IMR-90 (cell line): ENCODE measurements around the gene CCR5AS.

Experiments
- ATAC-seq: fragments of 200-7000 bp; cut with Tn5 transposase; 2 replicates; pipeline ENCODE4 v1.9.1; 2020; ENCODE audit warnings: low read depth, mild to moderate bottlenecking, moderate library complexity
- BruUV-seq: library from RNA; stranded (reverse); fragments of 400-500 nt; replicated peaks from 2 replicates; lab custom pipeline; 2021; lab: Mats Ljungman, UMichigan
- CTCF ChIA-PET: fragments of 300-600 bp; formaldehyde crosslinking; extraction: SDS; loops from one replicate; lab custom pipeline; 2021; ENCODE audit warnings: antibody characterized with exemption; lab: Yijun Ruan, JAX
- POLR2A ChIA-PET: fragments of 300-600 bp; sonication (Branson Sonifier 250); formaldehyde crosslinking; loops from one replicate; lab custom pipeline; 2022; ENCODE audit warnings: antibody characterized with exemption; ENCODE audit not compliant: unreplicated experiment; lab: Charles Lee
- DNase-seq: peaks from one replicate; pipeline ENCODE4 v3.0.0; 2013
- H2AFZ ChIP-seq: replicated peaks from 2 replicates; pipeline ENCODE3; 2013; ENCODE audit warnings: low read length, mild to moderate bottlenecking; ENCODE audit not compliant: poor library complexity
- H2AK5ac ChIP-seq: 2 replicates; pipeline ENCODE4 v1.6.1; 2013; ENCODE audit warnings: low read depth, low read length, inconsistent platforms
- H2AK9ac ChIP-seq: replicated peaks from 2 replicates; pipeline ENCODE3; 2013; ENCODE audit warnings: mild to moderate bottlenecking, low read depth, low read length, moderate library complexity; ENCODE audit not compliant: poor library complexity
- H2BK120ac ChIP-seq: 2 replicates; pipeline ENCODE4 v1.6.1; 2013; ENCODE audit warnings: low read depth, low read length, inconsistent platforms
- H2BK15ac ChIP-seq: 3 replicates; pipeline ENCODE4 v1.6.1; 2013; ENCODE audit warnings: low read depth, low read length, inconsistent platforms
- H2BK20ac ChIP-seq: 2 replicates; pipeline ENCODE4 v1.6.1; 2013; ENCODE audit warnings: low read depth, mild to moderate bottlenecking, inconsistent platforms, low read length, moderate library complexity
- H2BK5ac ChIP-seq: 2 replicates; pipeline ENCODE4 v1.6.1; 2013; ENCODE audit warnings: mild to moderate bottlenecking, low read depth, low read length, inconsistent platforms; ENCODE audit not compliant: poor library complexity, severe bottlenecking
- H3K14ac ChIP-seq: replicated peaks from 2 replicates; pipeline ENCODE4 v1.6.1; 2013; ENCODE audit warnings: low read depth, low read length, inconsistent platforms
- H3K18ac ChIP-seq: 2 replicates; pipeline ENCODE4 v1.6.1; 2013; ENCODE audit warnings: low read depth, low read length, control low read depth
- H3K23ac ChIP-seq: 2 replicates; pipeline ENCODE4 v1.6.1; 2013; ENCODE audit warnings: low read depth, low read length, inconsistent platforms
- H3K27ac ChIP-seq: 2 replicates; pipeline ENCODE4 v1.5.1; 2013; ENCODE audit warnings: mild to moderate bottlenecking, control low read depth, low read length; ENCODE audit not compliant: insufficient read depth
- H3K27me3 ChIP-seq: 2 replicates; pipeline ENCODE4 v1.6.1; 2013; ENCODE audit warnings: low read length; ENCODE audit not compliant: control insufficient read depth, insufficient read depth
- H3K36me3 ChIP-seq: 2 replicates; pipeline ENCODE4 v1.6.1; 2013; ENCODE audit warnings: low read length, mixed read lengths; ENCODE audit not compliant: control insufficient read depth, insufficient read depth
- H3K4ac ChIP-seq: 2 replicates; pipeline ENCODE4 v1.6.1; 2013; ENCODE audit warnings: low read depth, low read length, inconsistent platforms
- H3K4me1 ChIP-seq: 2 replicates; pipeline ENCODE4 v1.6.1; 2013; ENCODE audit warnings: low read length, mixed read lengths; ENCODE audit not compliant: control insufficient read depth, insufficient read depth
- H3K4me2 ChIP-seq: 2 replicates; pipeline ENCODE4 v1.6.1; 2013; ENCODE audit warnings: low read depth, mild to moderate bottlenecking, control low read depth, low read length, moderate library complexity
- H3K4me3 ChIP-seq: 2 replicates; pipeline ENCODE4 v1.5.1; 2013; ENCODE audit warnings: low read depth, mild to moderate bottlenecking, control low read depth, low read length, moderate library complexity; ENCODE audit not compliant: insufficient read depth
- H3K56ac ChIP-seq: 2 replicates; pipeline ENCODE4 v1.6.1; 2013; ENCODE audit warnings: low read length, inconsistent platforms; ENCODE audit not compliant: insufficient read depth; ENCODE audit errors: extremely low read depth
- H3K79me1 ChIP-seq, 2 experiments: 2 replicates each; pipeline ENCODE4 v1.6.1; 2013; ENCODE audit warnings: low read length in 2 of 2, inconsistent platforms in 1 of 2, low read depth in 1 of 2
- H3K9ac ChIP-seq: 2 replicates; pipeline ENCODE4 v1.6.1; 2013; ENCODE audit warnings: low read depth, low read length, control low read depth
- H3K9me1 ChIP-seq: 2 replicates; pipeline ENCODE4 v1.6.1; 2013; ENCODE audit warnings: low read length, inconsistent platforms; ENCODE audit not compliant: insufficient read depth
- H3K9me3 ChIP-seq: 2 replicates; pipeline ENCODE4 v1.6.1; 2013; ENCODE audit warnings: low read length; ENCODE audit not compliant: control insufficient read depth, insufficient read depth
- H4K20me1 ChIP-seq: 2 replicates; pipeline ENCODE4 v1.6.1; 2013; ENCODE audit warnings: low read length, inconsistent platforms; ENCODE audit not compliant: insufficient read depth
- H4K5ac ChIP-seq: 2 replicates; pipeline ENCODE4 v1.6.1; 2013; ENCODE audit warnings: mild to moderate bottlenecking, low read depth, low read length, control low read depth
- H4K8ac ChIP-seq, 2 experiments: 2 replicates each; pipeline ENCODE4 v1.6.1; 2013; ENCODE audit warnings: low read depth in 2 of 2, low read length in 2 of 2, control low read depth in 1 of 2, inconsistent platforms in 1 of 2
- H4K91ac ChIP-seq: 2 replicates; pipeline ENCODE4 v1.6.1; 2013; ENCODE audit warnings: low read depth, low read length, inconsistent platforms; ENCODE audit not compliant: insufficient read depth
- BHLHE40 ChIP-seq: fragments of 150-350 bp; IDR thresholded peaks from 2 replicates; pipeline ENCODE4 v1.6.1; 2016; ENCODE audit warnings: mild to moderate bottlenecking, low read depth, low read length
- CHD1 ChIP-seq: IDR thresholded peaks from 2 replicates; pipeline ENCODE4 v1.6.1; 2012; ENCODE audit warnings: low read depth, low read length, improper control_type of control experiment
- RCOR1 ChIP-seq: IDR thresholded peaks from 2 replicates; pipeline ENCODE4 v1.6.1; 2012; ENCODE audit warnings: mild to moderate bottlenecking, low read length, improper control_type of control experiment; ENCODE audit not compliant: insufficient replicate concordance
- WGBS, 2 experiments: methylation state at CpG; one replicate each; pipeline versions ENCODE4 v1.1.5 to v1.1.7; 2013; ENCODE audit warnings: missing lambda C conversion rate in 2 of 2; ENCODE audit not compliant: insufficient read length in 1 of 2; ENCODE audit errors: extremely low coverage in 2 of 2; 5-methylcytosine and 5-hydroxymethylcytosine counted together
- dilution Hi-C: fragments of 300-500 bp; cut with HindIII; formaldehyde crosslinking; loops from one replicate; pipeline ENCODE4 v1.14.3; 2018; ENCODE audit warnings: low sequenced_read_pairs; ENCODE audit not compliant: unreplicated experiment
- in situ Hi-C: fragments of 300-500 bp; cut with MboI; formaldehyde crosslinking; loops from 3 replicates; pipeline ENCODE4 v1.14.3; 2019; ENCODE audit warnings: low sequenced_read_pairs, inconsistent platforms, mixed read lengths
- intact Hi-C: fragments of 100-400 bp; cut with micrococcal nuclease; formaldehyde crosslinking; loops from 2 replicates; pipeline ENCODE4 v1.10.0; 2022
- TF ChIP-seq, protein P1 (sequence below): conservative IDR thresholded peaks from 2 replicates; pipeline ENCODE4 v1.5.1; 2012; ENCODE audit warnings: mild to moderate bottlenecking, low read depth, low read length, improper control_type of control experiment

Gene CCR5AS

DNA sequence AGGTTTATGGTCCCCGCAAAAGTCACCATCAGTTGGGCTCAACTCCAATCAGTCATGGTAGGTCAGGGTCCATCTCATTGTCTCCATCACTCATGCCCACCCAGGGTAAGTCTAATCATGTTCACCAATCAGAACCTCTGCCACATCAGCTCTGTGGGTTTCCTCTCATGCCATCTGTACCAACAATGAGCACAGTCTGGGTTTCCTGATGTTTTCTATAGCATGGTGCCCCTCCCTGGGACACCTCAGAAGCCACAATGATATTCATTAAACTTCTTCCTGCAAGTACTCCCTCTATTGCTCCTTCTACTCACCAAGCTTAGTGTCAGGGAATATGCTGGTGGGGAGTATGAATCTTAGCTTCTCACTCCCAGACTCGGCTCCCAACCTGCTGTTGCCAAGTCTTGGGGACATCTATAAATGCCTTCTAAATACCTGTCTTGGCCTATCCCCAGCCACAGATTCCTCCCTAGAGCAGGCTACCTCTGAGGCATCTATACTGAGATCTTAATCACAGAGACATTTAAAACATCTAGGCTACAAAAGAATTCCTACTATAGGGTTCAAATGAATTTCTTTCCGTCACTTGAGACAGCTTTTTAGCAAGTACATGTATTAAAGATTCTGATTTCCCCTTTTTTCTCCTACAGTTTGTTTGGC lies 57.9 kb downstream of the CCR5AS start:
- H3K36me3 ChIP-seq = no peaks in the 10 kb centered on the region
- H2AK5ac ChIP-seq = no peak overlapping the region
- ChIA-PET POLR2A (no interaction called here), CTCF (no interaction called here)
- no peak for TF ChIP-seq CHD1
- TF ChIP-seq, protein P1, sequence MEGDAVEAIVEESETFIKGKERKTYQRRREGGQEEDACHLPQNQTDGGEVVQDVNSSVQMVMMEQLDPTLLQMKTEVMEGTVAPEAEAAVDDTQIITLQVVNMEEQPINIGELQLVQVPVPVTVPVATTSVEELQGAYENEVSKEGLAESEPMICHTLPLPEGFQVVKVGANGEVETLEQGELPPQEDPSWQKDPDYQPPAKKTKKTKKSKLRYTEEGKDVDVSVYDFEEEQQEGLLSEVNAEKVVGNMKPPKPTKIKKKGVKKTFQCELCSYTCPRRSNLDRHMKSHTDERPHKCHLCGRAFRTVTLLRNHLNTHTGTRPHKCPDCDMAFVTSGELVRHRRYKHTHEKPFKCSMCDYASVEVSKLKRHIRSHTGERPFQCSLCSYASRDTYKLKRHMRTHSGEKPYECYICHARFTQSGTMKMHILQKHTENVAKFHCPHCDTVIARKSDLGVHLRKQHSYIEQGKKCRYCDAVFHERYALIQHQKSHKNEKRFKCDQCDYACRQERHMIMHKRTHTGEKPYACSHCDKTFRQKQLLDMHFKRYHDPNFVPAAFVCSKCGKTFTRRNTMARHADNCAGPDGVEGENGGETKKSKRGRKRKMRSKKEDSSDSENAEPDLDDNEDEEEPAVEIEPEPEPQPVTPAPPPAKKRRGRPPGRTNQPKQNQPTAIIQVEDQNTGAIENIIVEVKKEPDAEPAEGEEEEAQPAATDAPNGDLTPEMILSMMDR = no peak
- no peak for TF ChIP-seq RCOR1
- no peak for TF ChIP-seq BHLHE40
- H3K14ac ChIP-seq = no peak overlapping the region
- H3K4me2 ChIP-seq = no peak overlapping the region
- WGBS, 2 experiments = 67% methylated on average over 1 of the region's 3 CpGs; no CpG with 5 or more reads in 1 of the 2 experiments
- ATAC-seq = no peak
- no peaks in the 10 kb centered on the region for H3K9me1 ChIP-seq
- dilution Hi-C loops = no loop called here
- H2BK15ac ChIP-seq = no peak overlapping the region
- no peak overlapping the region for H4K8ac ChIP-seq
- no peaks in the 10 kb centered on the region for H3K79me1 ChIP-seq
- H3K9ac ChIP-seq = no peak overlapping the region
- no peaks in the 10 kb centered on the region for H4K20me1 ChIP-seq
- no peak overlapping the region for H2AFZ ChIP-seq
- H3K23ac ChIP-seq = no peak overlapping the region
- H2AK9ac ChIP-seq = no peak overlapping the region
- H3K4ac ChIP-seq = no peak overlapping the region
- in situ Hi-C loops = no loop called here
- H3K9me3 ChIP-seq = no peaks in the 10 kb centered on the region
- no peaks in the 10 kb centered on the region for H3K4me1 ChIP-seq
- no peak overlapping the region for H3K18ac ChIP-seq
- H2BK120ac ChIP-seq = no peak overlapping the region
- H4K91ac ChIP-seq = no peak overlapping the region
- H3K56ac ChIP-seq = no peak overlapping the region
- no peak overlapping the region for H3K4me3 ChIP-seq
- no peak overlapping the region for H2BK5ac ChIP-seq
- peaks cover 16% of the 10 kb centered on the region for H3K27me3 ChIP-seq
- no peak overlapping the region for H2BK20ac ChIP-seq
- H4K5ac ChIP-seq = no peak overlapping the region
- H3K27ac ChIP-seq = no peak overlapping the region
- BruUV-seq = no TSS peak
- intact Hi-C loops = no loop called here
- DNase-seq = no peak
